ENCODE results near the gene ATF5.

The ATF5 gene

GRCh38 chr19:49894879-49895565 lies 34.0 kb upstream of the ATF5 start:
- DNase-seq (ENCODE audit: low read depth, low spot score): no peak

DNA sequence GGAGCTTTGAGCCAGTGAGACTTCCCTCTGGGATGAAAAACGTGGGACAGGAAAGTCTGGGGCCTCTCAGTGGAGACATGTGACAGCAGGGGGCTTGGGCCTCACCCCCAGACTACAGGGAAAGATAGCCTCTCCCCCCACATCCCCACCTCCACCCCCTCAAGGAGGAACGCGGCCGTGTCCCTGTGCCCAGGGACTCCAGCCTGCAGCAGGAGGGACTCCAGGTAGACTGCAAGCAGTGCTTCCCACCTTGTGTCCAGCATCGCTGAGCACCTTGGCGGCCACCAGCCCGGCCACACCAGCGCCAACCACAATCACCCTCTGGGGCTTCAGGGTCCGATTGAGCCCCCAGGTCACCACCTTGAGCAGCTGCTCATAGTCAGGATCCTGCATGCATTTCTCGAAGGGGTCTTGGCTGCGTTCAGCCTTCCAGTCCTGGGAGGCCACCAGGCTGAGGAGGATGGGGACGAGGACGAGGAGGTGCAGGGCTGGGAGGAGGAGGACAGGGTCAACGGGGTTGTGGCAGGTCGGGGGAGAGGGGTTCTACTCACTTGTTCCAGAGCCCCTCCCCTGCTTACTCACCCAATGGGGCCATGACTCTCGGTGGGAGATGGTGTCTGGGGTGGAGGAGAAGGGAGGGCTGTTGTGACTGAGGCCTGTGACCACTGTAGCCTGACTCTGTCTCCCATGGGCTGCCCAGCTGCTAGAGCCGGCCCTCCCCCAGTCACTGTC lies 33.3 kb upstream of the ATF5 start:
- DNase-seq (ENCODE audit: low read depth, low spot score): no peak

DNA sequence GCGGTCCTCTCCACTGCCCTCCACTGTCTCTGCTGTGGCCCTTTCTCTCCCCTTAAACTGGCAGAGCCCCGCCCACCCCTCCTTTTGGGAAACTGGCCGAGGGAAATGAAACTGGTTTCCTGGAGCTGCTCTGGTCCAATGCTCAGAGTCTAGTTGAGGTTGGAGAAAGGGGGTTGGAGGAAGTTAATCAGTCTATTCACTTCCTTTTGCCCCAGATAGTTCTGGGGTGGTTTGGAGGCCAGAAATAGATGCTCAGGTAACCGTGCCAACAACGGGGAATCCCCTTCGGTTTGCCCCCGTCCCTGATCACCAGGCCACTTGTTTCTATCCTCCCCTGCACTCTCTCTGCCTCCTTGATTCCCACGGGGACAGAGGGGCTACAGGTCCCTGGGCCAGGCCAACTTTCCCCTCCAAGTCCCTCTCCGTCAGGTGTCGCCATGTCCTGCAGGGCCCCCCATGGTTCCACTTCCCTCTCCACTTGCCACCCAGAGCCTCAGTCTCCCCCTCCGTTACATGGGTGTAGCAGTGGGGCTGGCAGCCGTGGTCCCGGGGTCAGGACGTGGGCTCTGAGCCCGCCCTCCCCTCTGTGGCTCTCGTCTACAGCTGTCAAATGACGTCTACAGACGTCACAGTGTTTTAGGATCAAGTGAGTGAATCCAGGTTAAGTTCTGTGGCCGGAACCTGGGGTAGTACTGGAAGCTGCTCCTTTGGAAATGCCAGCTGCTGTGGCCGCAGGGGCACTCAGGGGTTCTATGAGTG lies 32.0 kb upstream of the ATF5 start, which contains the start of gene IL4I1:
TSS of gene IL4I1 (minus strand) at position 25 of the 759 bp plus-strand sequence. CDS start 727 bp downstream, outside the sequence.
- DNase-seq (ENCODE audit: low read depth, low spot score): no peak

- DNase-seq (ENCODE audit: low read depth, low spot score): no peak
These were observed 24.9 kb upstream of the ATF5 start for GRCh38 chr19:49904136-49904535.

DNA sequence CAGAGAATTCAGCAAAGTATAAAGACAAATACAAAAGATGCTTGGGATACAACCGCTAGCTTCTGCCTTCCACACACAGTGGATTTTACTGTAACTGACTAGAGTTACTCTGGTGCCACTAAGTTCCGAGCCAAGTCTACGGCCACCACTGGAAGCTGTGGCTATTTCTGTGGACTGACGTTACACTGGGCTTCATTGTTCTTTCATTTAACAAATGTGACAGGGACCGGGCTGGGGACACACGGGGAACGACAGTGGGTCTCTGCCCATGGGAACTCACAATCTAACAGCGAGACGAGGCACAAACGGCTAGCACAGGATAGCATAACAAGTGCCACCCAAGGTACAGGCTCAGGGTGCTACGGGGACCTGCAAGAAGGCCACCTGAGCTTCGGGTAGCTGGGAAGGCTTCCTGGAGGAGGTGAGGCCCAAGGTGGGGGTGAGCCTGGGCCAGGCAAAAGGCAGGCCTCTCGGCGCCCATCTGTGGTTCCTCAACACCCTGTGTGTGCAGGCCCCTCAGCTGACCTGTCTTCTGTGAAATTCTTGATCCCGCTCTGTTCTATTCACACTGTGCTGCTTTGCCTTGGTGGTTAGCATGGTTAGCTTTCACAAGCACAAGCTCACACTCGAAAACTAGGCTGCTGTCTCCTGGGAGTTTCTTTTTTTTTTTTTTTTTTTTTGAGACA lies 22.0 kb upstream of the ATF5 start:
- DNase-seq (ENCODE audit: low read depth, low spot score): no peak

- no peak for DNase-seq (ENCODE audit: low read depth, low spot score)
These were observed 21.1 kb upstream of the ATF5 start for GRCh38 chr19:49907745-49908446.

GRCh38 chr19:49908480-49909420 lies 20.3 kb upstream of the ATF5 start:
- DNase-seq (ENCODE audit: low read depth, low spot score): no peak

DNA sequence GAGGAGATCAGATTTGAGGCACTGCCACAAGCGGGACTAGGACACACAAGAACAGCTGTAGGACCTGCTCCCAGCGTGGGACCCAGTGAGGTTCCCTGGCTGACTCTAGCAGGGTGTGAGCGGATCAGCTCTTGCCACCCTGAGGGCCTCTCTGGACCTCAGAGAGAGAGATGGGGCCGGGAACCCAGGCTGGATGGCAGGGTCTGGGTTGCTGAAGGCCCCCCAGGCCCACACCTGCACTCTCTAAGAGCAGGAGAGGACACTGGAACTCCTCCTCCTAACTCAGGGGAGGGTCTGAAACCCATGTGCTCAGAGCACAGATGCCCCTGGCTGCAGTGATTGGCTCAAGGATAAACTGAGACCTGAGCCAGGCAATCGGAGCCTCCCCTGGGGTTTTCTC lies 18.8 kb upstream of the ATF5 start:
- DNase-seq (ENCODE audit: low read depth, low spot score): no peak

- DNase-seq (ENCODE audit: low read depth, low spot score): no peak
These were observed 17.4 kb upstream of the ATF5 start for GRCh38 chr19:49911381-49912145.

DNA sequence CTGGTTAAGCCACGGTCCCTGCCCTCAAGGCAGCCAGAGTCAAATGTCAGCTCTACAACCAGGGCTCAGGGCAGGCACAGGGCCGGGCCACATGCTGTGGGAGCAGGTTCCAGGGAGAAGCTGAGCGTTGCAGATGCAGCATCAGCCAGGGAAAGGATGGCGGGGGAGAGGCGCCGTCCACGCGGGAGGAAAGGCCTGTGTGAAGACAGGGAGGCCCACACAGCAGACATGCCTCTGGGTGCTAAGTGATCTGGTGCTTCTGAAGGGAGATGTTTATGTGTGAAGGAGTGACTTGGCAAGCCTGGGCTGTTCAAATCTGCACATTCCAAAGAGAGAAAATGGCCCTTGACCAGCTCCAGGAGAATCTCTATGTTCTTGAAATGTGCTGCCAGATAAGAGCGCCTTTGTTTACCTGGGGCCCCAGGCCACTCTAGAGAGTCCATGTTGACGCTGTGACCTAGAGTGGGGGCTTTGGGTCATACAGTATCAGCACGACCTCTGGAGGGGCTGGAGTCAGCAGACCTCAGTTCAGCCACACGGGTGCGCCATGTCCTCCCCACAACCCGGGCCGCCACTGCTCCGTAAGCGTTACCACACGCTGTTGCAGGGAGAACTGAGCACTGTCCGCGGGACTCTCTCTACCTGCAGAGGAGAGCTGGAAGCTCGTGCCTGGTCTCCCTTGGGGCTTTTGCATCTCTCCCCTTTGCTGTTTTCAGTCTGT lies 15.9 kb upstream of the ATF5 start:
- DNase-seq (ENCODE audit: low read depth, low spot score): peak; percentile 73

DNA sequence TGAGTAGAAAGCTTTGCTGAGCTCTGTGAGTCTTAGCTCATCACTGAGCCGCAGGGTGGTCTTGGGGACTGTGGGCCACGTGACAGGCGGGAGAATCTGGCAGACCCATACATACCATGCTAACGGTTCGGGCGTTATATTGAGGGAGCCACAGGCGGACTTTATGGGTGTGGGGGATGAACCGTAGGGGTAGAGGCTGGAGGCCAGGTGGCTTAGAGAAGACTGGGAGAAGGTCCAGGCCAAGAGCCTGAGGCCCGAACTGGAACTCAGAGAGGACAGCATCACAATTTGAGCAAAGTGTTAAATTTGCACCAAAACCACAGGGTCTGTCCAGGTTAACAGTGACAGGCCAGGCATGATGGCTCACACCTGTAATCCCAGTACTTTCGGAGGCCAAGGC lies 15.3 kb upstream of the ATF5 start:
- DNase-seq (ENCODE audit: low read depth, low spot score): no peak

GRCh38 chr19:49915271-49915670 lies 13.7 kb upstream of the ATF5 start:
- DNase-seq (ENCODE audit: low read depth, low spot score): no peak

- DNase-seq (ENCODE audit: low read depth, low spot score): peak; percentile 72
These were observed 11.9 kb upstream of the ATF5 start for GRCh38 chr19:49916839-49917733.

- no peak for DNase-seq (ENCODE audit: low read depth, low spot score)
These were observed 10.9 kb upstream of the ATF5 start for GRCh38 chr19:49918089-49918488.

DNA sequence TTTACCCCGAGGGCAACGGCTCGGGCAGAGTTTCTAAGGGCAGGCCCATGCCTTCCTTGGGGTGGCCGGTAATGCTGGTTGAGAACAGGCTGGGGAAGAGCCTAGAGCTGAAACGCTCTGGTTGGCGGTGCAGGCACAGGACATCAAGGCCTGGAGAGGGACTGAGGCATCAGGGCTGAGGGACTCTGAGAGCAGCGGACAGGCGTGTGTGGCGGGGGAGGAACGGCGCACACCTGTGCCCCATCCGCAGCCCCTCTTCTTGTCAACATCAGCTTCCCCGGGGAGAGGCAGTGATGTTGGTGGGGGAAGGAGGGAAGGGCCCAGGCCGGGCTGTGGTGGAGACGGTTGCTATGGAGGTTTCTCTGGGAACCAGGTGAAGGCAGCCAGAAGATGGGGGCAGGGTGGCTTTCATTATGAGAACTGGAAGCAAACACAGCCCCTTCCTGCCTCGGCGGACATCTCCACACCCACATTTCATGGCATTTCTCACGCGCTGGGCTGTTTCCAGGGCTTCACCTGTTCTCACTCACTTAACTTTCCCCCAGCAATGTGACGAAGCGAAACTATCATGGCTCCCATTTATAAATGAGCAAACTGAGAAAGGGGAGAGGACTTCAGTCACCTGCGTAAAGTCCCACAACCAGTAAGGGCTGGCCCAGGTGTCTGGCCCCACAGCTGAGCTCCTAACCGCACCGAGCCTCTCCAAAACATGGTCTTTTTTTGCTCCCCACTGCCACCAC lies 8.2 kb upstream of the ATF5 start:
- no peak for DNase-seq (ENCODE audit: low read depth, low spot score)

GRCh38 chr19:49921871-49922795 lies 6.9 kb upstream of the ATF5 start:
- no peak for DNase-seq (ENCODE audit: low read depth, low spot score)
